Muscle of leg (tissue), 11 donors: ENCODE results near the gene ATF7. TPM values are rescaled to one million over a fixed set of nuclear protein-coding genes. Genes with fewer than 3 reads are reported as not detected.

ENCODE experiments used
- DNase-seq: peaks from one replicate; pipeline ENCODE4 v3.0.0; 2013
- H3K27ac ChIP-seq: one replicate; pipeline ENCODE4 v1.5.1; 2013; ENCODE audit warnings: mild to moderate bottlenecking, low read length, control low read depth
- H3K27me3 ChIP-seq: one replicate; pipeline ENCODE4 v1.6.1; 2013; ENCODE audit warnings: low read length; ENCODE audit not compliant: control insufficient read depth, insufficient read depth
- H3K36me3 ChIP-seq: one replicate; pipeline ENCODE4 v1.6.1; 2013; ENCODE audit warnings: low read length; ENCODE audit not compliant: control insufficient read depth, insufficient read depth
- H3K4me1 ChIP-seq: one replicate; pipeline ENCODE4 v1.6.1; 2013; ENCODE audit warnings: low read length; ENCODE audit not compliant: control insufficient read depth, insufficient read depth
- H3K4me3 ChIP-seq: one replicate; pipeline ENCODE4 v1.5.1; 2013; ENCODE audit warnings: low read length, control low read depth
- H3K9me3 ChIP-seq: replicated peaks from 2 replicates; pipeline ENCODE4 v1.6.1; 2013; ENCODE audit warnings: low read depth, low read length; ENCODE audit not compliant: control insufficient read depth
- WGBS: methylation state at CpG from one replicate; pipeline ENCODE4 v1.1.5; 2013; ENCODE audit warnings: missing lambda C conversion rate; ENCODE audit not compliant: insufficient coverage; 5-methylcytosine and 5-hydroxymethylcytosine counted together
- polyA plus RNA-seq, 8 donors: library from polyadenylated mRNA; unstranded; fragments of 120-200 nt; gene quantifications; one replicate each; pipeline versions ENCODE4 v1.2.1 to v1.2.3, GENCODE V29; 2013; ENCODE audit warnings: inconsistent platforms in 1 of 8, low replicate concordance in 1 of 8; ENCODE audit not compliant: insufficient read length in 8 of 8, insufficient read depth in 1 of 8
- total RNA-seq: library from RNA; stranded (reverse); fragments of 120-200 nt; gene quantifications from one replicate; pipeline ENCODE4 v1.2.4, GENCODE V29; 2013

ATF7 gene
- total and polyA plus RNA-seq, 9 donors, result 18.8 to 53.5 (median 46.3) TPM

DNA sequence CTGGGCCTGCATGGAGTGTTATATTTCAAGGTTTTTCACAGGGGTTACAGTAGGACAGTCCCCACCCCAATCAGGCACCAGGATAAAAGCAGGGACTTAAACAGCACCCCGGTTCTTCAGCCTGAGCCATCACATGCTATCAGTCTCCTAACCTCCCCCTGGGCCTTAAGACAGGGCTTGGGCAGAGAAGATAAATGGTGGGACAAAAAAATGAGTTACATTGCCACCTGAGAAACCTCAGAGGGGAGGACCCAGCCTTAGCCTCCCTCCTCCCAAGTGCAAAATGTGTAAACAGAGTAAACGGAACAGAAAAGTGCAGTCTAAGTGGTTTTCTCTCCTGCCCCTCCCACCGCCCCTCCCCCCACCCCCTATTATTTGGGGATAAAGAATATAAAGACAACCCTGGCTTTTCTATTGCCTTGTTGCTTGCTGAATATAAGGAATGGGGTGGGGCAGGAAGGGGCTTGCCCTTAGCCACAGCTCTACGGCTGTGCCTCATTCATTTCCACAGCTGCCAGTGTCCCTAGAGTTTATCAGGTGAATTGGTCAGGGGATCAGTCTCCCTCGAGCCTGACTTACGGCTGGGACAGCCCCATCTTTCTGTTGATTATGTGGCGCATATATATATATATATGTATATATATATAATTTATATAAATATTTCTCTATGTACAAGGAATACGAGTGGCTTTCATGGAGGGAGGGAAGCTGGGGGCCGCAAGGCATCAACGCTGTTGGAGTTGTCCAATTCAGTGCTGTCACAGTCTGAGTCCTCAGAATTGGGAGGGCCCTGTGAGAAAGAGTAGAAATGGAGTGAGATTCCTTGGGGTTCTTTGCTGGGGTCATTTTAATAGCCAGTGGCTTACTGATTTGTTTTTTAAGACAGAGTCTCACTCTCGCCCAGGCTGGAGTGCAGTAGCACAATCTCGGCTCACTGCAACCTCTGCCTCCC is 145.4 kb downstream of the ATF7 start:
- WGBS, result 90% methylated on average over 2 of the region's 12 CpGs
- Histone ChIP-seq H3K9me3 (no peaks in the 10 kb centered on the region), H3K27me3 (no peaks in the 10 kb centered on the region), H3K36me3 (peaks cover 80% of the 10 kb centered on the region), H3K4me1 (peaks cover 2% of the 10 kb centered on the region), H3K27ac (no peak overlapping the region), H3K4me3 (no peak overlapping the region)
- DNase-seq, result no peak

DNA sequence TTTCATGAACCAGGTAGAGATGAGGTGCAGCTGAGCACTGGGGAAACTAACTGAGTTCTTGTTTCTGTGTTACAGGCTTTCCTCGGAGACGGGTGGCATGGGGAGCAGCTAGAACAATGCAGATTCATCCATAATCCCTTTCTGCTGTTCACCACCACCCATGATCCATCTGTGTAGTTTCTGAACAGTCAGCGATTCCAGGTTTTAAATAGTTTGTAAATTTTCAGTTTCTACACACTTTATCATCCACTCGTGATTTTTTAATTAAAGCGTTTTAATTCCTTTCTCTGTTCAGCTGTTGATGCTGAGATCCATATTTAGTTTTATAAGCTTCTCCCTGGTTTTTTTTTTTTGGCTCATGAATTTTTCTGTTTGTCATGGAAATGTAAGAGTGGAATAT is 146.9 kb downstream of the ATF7 start:
- Histone ChIP-seq H3K36me3 (peaks cover 80% of the 10 kb centered on the region), H3K27ac (no peak overlapping the region), H3K27me3 (no peaks in the 10 kb centered on the region), H3K4me1 (peaks cover 2% of the 10 kb centered on the region), H3K4me3 (no peak overlapping the region), H3K9me3 (no peaks in the 10 kb centered on the region)
- no CpG with 5 or more reads among the region's 5 CpGs for WGBS
- no peak for DNase-seq

DNA sequence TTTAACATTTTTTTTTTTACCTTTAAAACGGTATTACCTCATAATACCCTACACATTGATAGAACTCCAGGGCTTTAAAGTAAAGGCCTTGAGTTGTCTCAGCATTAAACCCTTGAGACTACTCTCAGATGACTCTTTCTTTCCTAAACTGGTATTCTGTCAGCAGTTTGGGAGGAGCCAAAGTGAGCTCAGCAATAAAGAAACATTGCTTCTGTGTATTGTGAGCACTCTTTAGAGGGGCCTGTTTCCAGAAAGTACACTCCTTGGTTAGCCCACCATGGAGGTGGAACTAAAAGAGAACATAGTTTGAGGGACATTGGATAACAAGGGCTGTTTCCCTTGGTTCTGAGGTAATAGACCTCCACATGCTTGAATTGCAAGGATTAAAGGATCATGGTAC is 147.3 kb downstream of the ATF7 start:
- no CpG with 5 or more reads among the region's 1 CpG for WGBS
- Histone ChIP-seq H3K9me3 (no peaks in the 10 kb centered on the region), H3K4me3 (no peak overlapping the region), H3K4me1 (peaks cover 2% of the 10 kb centered on the region), H3K27ac (peak overlapping the region; percentile 39), H3K27me3 (no peaks in the 10 kb centered on the region), H3K36me3 (peaks cover 79% of the 10 kb centered on the region)
- no peak for DNase-seq

DNA sequence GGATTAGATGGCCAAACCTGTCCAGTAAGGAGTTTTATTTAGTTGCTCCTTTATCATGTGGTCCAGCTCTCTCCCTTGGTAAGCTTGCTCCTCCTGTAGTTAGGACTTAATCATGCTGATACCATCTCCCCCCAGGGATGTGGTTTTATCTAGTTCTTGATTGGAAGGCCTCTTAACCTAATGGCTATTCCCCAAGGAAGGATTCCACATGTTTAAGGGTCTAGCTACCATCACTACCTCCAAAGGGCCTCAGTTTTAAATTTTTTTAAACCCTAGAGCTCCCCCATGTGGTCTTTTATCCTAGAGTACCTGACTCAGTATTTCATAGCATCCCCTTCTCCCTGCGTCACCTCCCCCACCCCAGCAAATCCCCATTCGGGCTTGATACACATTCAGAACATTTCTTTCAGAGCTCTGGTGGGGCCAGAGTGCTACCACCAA is 149.4 kb downstream of the ATF7 start:
- H3K36me3 ChIP-seq, result peaks cover 70% of the 10 kb centered on the region
- 80% methylated on average over 2 of the region's 2 CpGs for WGBS
- no peaks in the 10 kb centered on the region for H3K9me3 ChIP-seq
- no peak for DNase-seq
- H3K27me3 ChIP-seq, result no peaks in the 10 kb centered on the region
- H3K4me1 ChIP-seq, result peaks cover 2% of the 10 kb centered on the region
- H3K4me3 ChIP-seq, result no peak overlapping the region
- H3K27ac ChIP-seq, result no peak overlapping the region

- Histone ChIP-seq H3K27me3 (no peaks in the 10 kb centered on the region), H3K27ac (no peak overlapping the region), H3K36me3 (peaks cover 73% of the 10 kb centered on the region), H3K9me3 (no peaks in the 10 kb centered on the region), H3K4me3 (no peak overlapping the region), H3K4me1 (no peaks in the 10 kb centered on the region)
- no peak for DNase-seq
- WGBS, result 68% methylated on average over 10 of the region's 13 CpGs
These were observed 151.4 kb downstream of the ATF7 start for GRCh38 chr12:53474819-53475218.

DNA sequence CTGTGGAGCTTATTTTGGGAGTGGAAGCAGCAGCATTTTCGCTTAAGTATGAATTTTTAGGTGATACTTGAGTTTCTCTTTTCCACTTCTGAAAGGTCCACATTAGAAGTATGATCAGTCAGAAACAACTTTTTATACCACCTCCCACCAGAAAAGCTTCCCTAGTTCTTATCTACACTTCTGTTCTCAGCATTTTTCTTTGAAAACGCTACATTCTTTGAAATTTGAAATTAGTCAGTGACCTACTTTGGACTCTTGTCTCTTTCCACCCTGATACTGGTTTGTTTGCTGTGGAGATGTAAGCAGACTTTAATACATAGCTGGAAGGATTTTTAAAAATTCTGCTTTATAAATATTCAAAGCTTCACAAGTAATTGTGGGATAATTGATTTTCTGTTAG is 152.1 kb downstream of the ATF7 start:
- no peak overlapping the region for H3K4me3 ChIP-seq
- H3K27me3 ChIP-seq, result no peaks in the 10 kb centered on the region
- no CpG with 5 or more reads among the region's 2 CpGs for WGBS
- H3K36me3 ChIP-seq, result peaks cover 75% of the 10 kb centered on the region
- DNase-seq, result no peak
- H3K9me3 ChIP-seq, result no peaks in the 10 kb centered on the region
- no peaks in the 10 kb centered on the region for H3K4me1 ChIP-seq
- H3K27ac ChIP-seq, result no peak overlapping the region

DNA sequence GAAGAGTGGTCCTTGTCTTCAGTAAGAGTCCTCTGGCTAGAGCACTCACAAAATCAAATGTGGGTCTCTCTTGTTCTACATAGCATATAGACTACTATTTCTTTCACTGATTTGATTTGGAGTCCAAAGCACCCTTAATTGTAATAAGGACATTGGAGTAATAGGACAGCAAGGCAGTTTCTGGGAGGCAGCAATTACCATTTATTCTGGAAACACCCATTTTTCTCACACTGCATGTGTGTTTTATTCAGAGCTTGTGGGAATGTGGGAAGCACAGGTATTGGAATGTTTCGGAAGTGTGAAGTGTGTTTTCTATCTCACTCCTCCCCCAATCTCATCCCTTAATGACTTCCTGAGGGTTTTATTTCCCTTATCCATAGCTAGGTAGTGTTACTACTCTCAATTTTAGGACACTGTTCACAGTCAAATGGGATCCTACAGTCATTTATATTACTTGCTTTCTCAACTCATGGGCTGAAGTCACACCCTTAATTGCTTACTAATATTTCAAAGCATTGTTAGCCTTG is 154.1 kb downstream of the ATF7 start:
- Histone ChIP-seq H3K4me3 (no peak overlapping the region), H3K9me3 (no peaks in the 10 kb centered on the region), H3K27ac (no peak overlapping the region), H3K36me3 (peaks cover 82% of the 10 kb centered on the region), H3K4me1 (no peaks in the 10 kb centered on the region), H3K27me3 (no peaks in the 10 kb centered on the region)
- DNase-seq, result no peak
- no CpG with 5 or more reads among the region's 1 CpG for WGBS

DNA sequence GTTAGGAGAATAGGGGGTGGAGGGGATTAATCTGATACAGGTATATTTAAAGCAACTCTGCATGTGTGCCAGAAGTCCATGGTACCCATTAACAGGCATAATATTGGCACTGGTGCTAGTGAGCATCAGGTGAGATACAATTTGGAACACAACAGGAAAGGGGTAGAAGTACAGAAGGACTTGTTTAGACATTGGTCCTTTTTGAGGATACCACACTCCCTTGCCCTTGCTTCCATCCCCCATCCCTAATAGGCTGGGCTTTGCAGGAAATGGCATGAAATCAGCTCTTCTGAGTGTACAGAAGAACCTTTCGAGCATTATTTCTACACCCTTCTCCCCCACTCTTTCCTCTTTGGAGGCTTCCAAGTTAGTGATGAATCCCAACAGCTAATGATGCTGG is 157.9 kb downstream of the ATF7 start:
- no CpG with 5 or more reads among the region's 1 CpG for WGBS
- peaks cover 90% of the 10 kb centered on the region for H3K36me3 ChIP-seq
- no peak overlapping the region for H3K27ac ChIP-seq
- H3K4me1 ChIP-seq, result no peaks in the 10 kb centered on the region
- H3K4me3 ChIP-seq, result no peak overlapping the region
- no peaks in the 10 kb centered on the region for H3K9me3 ChIP-seq
- DNase-seq, result no peak
- no peaks in the 10 kb centered on the region for H3K27me3 ChIP-seq

- H3K4me1 ChIP-seq, result no peaks in the 10 kb centered on the region
- DNase-seq, result no peak
- 80% methylated on average over 1 of the region's 2 CpGs for WGBS
These were observed 158.3 kb downstream of the ATF7 start for GRCh38 chr12:53467880-53468279.

DNA sequence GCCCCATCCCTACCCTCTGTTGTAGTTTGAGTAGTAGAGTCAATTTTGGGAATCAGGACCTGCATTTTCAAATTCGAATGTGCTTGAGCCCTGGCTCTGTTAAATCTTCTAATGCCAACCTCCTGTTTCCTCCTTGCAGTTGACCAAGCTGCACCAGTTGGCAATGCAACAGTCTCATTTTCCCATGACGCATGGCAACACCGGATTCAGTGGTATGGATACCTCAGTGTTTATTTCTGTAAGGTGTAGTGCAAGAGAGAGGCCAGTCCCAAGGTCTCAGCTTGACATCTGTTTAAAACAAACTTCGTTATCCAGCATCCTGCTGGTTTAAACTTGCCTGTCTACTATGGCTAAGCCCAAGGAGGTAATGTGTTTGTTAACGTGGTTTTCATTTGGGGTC is 159.1 kb downstream of the ATF7 start:
- Histone ChIP-seq H3K4me3 (no peak overlapping the region), H3K9me3 (no peaks in the 10 kb centered on the region), H3K36me3 (peaks cover 94% of the 10 kb centered on the region), H3K27me3 (no peaks in the 10 kb centered on the region), H3K4me1 (no peaks in the 10 kb centered on the region), H3K27ac (no peak overlapping the region)
- no peak for DNase-seq
- 73% methylated on average over 2 of the region's 5 CpGs for WGBS

More at GRCh38 chr12:53467880-53468279, 158.3 kb downstream of the ATF7 start:
- Histone ChIP-seq H3K27ac (no peak overlapping the region), H3K9me3 (no peaks in the 10 kb centered on the region), H3K4me3 (no peak overlapping the region), H3K36me3 (peaks cover 93% of the 10 kb centered on the region), H3K27me3 (no peaks in the 10 kb centered on the region)
